NCI-H524 (cell line): ENCODE results near the gene LPCAT1.

ENCODE experiments used
- DNase-seq, 2 experiments: peaks; one replicate each; lab custom pipeline; 2025; lab: John Stamatoyannopoulos, UW

LPCAT1 gene

DNA sequence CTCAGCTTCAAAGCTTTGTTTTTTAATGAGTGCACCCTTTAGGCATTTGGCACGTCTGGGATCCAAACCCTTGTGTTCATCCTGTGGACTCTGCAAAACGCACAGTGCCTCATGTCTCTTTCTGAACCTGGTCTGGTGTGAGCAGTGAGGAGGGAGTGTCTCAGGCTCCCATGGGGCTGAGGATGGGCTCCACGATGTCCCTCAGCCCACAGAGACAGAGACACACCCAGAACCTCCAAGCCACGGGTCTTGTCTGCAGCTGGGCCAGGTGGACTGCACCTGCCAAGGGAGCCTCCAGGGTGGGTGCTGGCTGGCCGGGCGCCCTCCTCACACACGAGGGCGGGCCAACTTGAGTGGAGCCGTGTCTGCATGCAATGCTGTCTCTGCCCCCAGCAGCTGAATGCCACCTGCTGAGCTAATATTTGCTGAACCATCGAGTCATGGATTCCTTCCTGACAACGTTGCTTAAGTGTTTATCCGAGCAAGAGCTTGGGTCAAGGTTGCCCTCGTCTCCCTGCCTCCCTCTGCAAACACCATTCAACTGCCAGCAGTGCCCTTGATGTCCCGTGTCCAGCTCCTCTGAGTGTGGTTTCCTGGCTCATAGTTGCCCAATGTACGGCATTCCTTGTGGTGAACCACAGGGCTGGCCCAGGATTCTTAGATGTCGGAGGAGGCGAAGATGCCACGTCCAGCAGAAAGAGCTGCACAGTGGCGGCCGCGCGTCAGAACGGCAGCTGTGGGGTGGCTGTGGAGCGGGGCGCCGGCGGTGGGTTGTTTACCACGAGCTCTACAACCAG, 31.4 kb upstream of the LPCAT1 start:
- DNase-seq = no peak

DNA sequence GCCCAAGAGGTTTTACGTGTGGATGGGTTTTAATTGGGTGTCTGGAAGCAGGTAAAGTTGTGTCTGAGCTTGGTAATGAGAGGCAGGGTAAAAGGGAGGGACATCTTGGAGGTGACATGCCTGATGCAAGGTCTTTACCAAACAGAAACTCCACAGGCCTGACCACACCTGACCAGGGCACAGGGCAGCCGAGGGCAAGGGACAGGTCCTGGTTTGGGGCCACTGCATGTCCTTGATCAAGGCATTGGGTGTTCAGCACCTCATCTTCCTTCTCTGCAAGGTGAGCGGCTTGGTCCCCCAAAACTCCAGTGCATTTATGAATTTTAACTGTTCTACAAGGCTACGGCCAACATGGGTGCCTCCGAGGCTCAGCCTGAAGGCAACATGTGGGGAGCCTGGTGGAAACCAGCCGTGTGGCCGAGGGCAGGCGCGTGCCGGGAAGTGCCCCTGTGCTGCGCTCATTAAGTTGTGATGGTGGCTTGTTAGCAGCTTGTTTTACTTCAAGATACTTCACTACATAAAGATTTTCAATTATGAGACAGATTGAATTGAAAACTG, 30.7 kb upstream of the LPCAT1 start:
- no peak for DNase-seq

DNA sequence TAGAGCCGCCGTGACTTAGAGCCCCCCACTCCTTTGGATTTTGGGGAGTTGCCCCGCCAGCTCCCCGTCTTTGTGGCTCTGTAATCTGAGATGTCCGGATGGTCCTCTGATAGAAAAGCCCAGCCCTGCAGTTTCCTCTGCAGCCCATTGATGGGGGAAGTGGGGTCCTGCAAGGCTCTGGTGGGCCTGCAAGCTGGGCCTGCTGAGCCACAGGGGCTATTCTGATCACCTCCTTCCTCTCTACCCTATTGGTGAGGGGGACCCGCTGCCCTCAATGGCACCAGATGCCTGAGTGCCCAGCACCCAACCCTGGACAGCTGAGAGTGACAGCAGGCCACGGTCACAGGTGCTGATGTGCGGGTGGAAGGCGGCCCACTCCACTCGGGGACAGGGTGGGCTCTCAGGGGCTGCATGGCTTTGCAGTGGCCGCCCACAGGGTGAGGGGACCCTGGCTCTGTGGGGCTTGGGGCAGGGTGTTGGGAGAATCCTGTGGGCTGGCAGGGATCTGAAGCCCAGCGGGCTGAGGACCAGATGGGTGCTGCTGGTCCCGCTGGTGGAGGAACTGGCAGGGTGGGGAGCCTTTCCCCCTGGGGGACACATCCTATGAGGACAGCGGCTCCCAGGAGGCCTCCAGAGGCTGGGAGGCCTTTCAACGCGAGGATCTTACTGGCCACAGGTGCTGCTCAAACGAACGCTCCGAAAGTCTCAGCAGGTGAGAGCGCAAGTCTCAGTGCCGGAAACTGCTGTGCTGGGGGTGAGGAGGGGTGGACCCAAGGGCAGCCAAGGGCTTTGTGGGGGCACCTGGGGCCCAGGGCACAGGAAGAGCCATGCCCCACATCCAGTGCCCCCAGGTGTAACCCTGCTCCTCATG, 30.0 kb upstream of the LPCAT1 start:
- DNase-seq = no peak

DNA sequence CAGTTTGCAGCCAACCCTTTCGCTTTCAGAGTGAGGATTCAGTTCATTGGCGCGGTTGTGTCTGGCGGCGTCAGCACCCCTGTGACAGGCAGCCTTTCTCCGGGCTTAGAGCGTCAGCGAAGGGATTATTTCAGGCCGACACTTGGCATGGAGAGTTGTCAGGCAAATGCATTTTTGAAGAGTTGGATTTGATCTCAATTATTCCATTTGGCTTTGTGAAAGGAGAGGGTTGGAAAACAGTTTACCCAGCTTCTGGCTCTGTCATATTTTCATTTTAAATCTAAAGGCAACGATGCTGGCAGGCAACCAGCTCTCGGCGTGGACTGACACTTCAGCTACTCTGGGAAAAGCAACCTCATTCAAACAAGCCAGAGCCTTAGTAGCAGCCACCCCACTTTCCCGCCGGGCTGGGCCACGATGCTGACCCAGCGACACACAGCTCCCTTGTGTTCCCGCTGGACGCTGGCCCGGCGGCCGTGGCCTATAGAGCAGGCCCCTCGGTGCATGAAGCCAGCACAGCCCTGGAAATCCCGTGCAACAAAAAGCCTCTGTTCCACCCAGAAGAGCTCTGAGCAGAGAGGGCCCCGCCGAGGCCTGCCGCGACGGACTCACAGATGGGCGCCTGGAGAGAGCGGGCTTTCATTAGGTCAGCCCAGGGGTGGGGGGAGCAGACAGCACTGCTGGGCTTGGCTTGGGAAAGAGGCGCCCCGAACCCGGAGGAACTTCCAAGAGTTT, 28.9 kb upstream of the LPCAT1 start:
- peak in 1 of 2 experiments; percentile 37 for DNase-seq

DNA sequence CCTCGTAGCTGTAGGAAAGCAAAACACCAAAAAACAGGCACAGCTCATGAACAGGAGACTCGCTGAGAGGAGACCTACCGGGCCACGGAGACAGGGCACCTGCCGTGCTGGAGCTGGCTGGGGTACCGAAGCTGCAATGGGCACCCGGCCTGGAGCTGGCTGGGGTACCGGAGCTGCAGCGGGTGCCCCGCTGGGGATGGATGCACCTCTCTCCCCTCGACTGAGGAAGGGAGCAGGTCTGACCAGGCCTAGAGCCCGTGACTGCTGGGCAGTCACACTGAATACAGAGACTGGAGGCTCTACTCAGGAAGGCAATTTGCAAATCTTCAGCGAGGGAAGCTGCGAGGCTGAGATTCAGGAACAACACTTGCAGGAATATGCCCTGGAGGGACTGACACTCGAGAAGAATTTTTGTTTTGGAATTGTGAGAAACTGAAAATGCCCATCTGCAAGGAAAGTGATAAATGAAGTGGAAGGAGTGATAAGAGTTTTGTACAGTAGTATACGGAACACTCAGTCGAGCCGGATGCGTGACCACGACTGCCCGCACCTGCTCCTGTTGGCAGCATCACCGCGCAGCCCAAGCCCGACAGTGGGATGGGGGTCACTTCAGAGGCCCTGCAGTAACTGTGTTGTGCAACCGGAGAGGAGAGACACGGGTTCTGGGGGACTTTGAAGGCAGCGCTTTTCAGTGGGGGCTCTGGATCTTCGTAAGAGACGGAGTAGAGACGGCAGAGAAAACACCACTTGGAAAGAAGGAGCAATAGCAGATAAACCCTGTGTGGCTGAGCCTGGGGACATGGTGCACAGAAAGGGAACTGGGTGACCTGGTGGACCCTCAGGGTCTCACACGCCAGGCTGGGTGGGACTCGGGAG, 27.9 kb upstream of the LPCAT1 start:
- DNase-seq = no peak

DNA sequence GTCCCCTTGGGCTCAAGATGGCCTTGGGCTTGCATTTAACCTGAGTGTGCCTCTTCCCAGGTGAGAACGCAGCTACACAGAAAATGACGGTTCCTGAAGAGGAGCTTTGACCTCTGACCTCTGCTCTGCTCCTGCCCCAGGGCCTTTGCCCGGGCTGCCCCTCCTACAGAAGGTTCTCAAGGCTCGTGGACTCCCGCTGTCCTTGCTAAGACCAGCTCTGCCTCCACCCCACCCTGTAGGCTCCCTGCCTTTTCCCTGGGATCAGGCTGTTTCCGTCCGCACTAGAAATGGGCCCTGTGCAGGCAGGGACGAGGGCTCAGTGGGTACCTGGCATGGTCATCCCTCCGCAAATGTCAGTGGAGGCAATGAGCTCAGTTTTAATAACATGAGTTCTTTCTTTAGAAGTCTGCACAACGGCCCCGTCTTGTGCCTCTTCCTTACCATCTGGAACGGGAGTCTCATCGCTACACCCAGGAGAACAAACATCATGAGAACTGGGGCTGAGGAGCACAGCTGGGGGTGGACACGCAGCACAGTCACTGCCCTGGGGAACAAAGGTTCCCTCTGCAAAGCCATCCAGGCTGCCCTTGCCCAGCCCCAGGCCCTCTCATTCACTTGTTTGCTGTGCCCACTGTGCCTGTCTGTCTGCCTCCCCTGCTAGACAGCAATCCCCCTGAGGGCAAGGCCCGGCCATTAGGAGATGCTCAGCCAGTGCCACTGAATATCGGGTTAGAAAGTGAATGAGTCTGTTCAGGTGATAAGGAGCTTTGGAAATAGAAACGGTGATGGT, 26.7 kb upstream of the LPCAT1 start:
- DNase-seq = no peak

DNA sequence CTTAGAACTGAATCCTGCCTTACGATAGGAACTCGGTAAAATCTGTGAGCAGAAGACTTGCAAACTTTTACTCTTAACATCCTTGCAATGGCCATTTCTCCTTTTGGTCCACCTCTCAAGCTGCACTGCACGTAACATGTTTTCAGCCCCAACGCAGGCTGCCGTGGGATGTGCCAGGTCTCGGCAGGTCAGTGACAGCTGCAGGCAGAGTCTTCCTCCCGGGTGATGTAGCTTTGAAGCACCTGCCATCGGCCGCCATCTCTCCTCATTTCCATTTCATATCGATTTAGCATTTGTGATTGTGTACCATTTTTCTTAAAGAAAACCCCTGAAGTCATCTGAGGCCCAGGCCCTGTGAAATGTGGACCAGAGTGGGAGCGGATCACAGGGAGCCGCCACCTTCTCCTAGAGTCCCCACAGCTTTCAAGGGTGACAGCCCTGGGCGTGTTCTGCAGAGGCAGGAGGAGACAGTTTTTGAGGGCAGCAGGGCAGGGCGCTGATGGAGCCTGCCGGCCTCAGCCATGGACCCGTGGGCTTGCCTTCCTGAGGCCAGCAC, 25.8 kb upstream of the LPCAT1 start:
- DNase-seq = no peak

DNA sequence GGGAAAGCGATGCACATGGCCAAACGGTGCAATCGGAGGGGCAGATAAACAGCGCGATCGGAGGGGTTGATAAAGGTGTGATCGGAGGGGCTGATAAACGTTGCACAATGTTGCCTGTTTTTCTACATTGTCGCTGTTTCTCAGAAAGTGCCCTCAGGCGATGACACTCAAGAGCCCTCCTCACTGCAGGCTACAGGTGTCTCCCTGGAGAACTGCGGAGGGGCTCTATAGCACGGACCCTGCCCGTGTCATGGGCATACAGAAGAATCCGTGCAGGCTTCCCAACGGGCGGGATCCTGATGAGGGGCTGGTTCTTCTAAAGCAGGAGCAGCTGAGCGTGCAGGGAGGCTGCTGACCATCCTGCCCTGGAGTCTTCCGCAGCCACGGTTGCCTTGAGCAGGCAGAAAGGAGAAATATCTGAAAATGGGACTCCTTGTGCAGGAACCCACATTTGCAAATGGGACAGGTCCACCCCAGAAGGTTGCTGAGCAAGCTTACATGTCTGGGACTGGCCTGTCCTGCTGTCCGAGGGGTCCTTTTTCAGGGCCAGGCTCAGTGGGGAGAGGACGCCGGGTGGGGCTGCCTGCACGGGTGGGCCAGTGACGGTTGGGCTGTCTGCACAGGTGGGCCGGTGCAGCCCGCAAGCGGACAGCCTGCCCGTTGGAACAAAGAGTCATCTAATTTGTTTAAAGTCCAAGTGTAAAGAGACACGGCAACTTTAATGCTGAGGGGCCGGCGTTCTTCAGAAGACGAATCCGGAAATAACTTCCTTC, 25.1 kb upstream of the LPCAT1 start:
- DNase-seq = no peak

DNA sequence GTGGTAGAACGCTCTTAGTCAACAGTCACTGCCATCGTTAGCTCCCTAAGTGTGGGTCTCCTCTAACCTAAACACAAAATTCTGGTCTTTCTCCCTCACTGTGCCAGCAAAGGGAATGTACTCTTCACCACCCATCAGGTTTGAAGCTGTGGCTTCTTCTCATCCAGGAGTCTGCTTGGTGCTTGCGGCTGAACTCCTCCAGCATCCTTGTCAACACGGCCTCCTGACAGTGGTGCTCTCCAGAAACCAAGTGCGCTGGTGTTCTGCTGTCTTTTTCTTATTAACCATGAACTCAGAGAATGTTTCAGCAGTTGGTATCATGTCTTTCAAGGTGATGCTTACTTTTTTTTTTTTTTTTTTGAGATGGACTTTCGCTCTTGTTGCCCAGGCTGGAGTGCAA, 23.9 kb upstream of the LPCAT1 start:
- DNase-seq = no peak

DNA sequence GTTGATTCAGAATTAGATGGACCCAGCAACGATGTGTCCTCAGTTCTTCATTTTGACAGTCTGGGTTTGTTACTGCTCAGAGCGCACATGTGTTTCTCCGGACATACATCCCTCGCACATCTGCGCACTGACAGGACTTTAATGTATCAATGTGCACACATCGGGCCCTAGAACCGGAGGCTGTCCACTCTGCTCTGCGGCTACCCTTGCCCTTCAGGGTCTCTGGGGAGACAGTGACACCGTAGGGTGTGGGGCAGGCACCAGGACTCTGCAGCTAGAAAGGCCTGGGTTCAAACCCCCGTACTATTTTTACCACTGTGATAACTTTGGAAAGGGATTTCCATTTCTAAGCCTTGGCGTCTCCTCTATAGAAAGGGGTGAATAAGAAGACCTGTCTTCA, 23.5 kb upstream of the LPCAT1 start:
- DNase-seq = no peak

DNA sequence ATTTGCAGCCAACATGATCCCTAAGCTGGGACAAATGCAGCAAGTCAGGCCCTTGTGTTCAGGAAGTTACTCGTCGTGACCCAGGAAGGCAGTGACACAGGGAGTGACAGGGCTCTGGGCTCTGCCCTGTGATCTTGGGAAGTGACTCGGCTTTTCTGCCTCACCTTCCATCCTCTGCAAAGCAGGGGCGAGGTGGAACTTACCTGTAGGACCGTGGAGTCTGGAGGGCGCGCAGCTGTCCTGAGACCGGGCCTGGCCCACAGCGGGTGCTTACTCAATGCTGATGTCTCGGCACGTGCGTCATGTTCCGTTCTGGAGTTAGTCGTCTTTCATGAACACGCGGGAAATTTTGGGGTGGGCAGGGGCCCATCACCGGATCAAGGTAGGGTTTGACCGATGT, 22.8 kb upstream of the LPCAT1 start:
- no peak for DNase-seq

DNA sequence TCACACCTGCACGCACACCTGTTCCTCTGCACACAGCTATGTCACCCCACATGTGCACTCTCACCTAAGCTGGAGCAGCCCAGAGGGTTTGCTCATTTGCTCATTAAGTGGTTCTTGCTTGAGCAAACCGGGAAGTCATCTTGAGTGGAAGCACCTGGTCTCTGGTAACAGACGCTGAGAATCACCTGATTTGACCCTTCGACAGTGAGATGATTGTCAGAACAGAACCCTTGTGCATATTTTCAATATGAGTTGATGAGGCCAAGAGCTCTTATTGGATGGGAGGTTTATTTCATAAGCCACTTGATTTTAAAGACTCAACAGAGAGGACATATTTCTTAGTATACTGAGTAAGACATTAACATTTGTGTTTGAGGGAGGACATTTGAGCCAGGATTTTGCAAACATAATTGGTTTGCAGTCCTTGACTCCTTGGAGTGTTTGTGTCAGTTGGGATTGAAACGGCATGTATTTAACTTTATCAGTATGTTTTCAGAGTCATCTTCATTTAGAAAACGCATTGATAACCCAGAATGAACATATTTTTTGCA, 22.1 kb upstream of the LPCAT1 start:
- peak; percentile 78 to 96 for DNase-seq

DNA sequence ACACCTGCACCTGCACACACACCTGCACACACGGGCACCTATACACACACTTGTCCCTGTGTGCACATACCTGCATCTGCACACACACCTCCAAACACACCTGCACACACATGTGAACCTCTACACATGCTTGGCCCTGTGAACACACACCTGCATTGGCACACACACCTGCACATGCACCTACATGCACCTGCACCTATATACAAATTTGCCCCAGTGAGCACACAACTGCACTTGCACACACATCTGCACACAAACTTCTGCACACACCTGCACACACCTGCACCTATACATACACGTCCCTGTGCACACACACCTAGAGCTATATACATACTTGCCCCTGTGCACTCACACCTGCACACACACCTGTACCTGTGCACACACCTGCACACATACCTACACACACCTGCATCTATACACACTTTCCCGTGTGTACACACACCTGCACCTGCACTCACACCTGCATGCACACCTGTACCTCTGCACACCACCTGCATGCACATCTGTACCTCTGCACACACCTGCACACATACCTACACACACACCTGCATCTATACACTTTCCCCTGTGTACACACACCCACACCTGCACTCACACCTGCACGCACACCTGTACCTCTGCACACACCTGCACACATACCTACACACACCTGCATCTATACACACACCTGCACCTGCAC, 21.5 kb upstream of the LPCAT1 start:
- DNase-seq = no peak

DNA sequence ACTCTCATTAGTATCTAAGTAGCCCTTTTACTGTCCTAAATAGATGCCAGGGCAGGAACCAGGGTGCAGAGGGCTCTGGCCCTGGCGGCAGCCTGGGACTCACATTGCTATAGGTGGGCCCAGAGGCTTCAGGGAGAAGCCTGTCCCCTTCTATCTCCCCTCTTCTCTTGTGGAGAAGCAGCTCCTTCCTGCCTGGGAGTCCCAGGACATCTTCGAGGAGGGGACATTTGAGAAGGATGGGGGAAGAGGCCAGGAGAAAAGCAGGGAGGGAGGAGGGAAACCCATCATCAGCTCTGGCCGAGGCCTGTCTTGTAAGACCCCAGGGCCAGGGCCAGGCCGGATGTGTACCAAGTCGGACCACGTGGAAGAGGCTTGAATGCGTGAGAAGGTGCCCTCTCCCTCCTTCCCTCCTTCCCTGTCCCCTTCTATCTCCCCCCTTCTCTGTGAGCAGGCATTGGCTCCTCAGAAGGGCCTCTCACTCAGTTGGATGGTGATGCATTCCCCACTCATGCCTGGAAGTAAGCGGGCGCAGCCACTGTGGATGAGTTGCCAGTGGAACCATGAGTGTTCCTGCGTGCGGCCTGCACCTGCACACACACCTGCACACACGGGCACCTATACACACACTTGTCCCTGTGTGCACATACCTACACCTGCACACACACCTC, 20.7 kb upstream of the LPCAT1 start:
- DNase-seq = no peak

DNA sequence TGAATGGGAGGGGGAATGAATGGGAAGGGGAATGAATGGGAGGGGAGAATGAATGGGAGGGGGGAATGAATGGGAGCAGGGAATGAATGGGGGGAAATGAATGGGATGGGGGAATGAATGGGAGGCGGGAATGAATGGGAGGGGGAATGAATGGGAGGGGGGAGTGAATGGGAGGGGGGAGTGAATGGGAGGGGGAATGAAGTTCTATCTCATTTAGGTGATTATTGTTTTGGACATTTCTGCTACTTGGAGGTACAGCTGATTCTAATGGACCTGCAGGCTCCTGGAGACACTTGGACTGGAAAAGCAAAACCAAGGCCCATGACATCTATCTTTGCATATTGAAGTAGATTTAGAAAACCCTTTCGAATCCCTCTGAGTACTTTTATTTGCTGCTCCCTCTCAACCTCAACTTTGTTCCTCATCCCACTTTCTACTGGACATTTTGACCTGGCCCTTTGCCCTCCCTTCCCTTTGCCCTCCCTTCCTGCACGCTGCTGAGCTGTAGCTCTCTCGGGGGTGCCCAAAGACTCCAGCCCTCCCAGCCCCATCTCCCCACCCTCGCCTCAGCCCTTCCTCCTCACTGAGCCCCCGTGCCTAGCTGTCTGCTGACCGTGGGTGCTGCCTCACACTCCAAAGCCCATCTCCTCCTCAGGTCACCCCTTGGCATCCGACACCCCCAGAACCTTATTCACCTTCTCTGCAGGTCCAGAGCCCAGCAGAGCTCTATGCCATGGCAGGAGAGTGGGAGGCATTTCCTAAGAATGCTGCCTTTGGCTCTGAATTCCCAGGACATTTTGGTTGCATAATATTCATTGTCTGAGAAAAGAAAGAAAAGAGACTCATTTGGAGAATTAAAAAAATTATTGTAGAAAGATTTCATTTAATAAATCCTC, 19.9 kb upstream of the LPCAT1 start:
- no peak for DNase-seq

DNA sequence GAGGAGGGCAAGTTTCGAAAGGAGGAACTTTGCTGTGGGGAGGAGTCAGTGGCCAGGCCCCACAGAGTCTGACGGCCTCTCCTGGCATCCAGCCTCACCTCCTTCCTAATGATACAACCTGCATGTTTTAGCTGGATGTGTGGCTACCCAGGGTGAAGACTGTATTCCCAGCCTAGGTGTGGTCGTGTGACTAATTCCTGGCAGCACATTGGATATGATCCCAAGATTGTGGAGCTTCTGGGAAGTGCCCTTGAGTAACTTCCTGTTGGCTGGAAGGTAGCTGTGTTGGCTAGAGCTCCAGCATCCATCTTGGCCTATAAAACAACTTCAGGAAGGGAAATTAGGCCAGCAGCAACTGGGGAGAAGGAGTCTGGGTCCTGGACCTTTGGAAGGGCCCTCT, 19.0 kb upstream of the LPCAT1 start:
- DNase-seq = no peak
